Esophagus (tissue), 2 donors: Measurements from ENCODE around the gene COL8A1. TPM values are rescaled to one million over a fixed set of nuclear protein-coding genes. Genes with fewer than 3 reads are reported as not detected.

Experiments
- H3K27ac ChIP-seq, 2 donors: one replicate each; pipeline ENCODE4 v1.5.1; 2013; ENCODE audit warnings: low read depth in 2 of 2, mild to moderate bottlenecking in 2 of 2, inconsistent platforms in 1 of 2, low read length in 1 of 2, moderate library complexity in 1 of 2
- H3K27me3 ChIP-seq, 2 donors: one replicate each; pipeline ENCODE4 v1.6.1; 2013; ENCODE audit warnings: low read length in 2 of 2, control low read depth in 1 of 2, mild to moderate bottlenecking in 1 of 2; ENCODE audit not compliant: insufficient read depth in 2 of 2, control insufficient read depth in 1 of 2
- H3K36me3 ChIP-seq, 2 donors: one replicate each; pipeline ENCODE4 v1.6.1; 2013; ENCODE audit warnings: low read length in 1 of 2; ENCODE audit not compliant: control insufficient read depth in 2 of 2, insufficient read depth in 2 of 2
- H3K4me1 ChIP-seq, 2 donors: one replicate each; pipeline ENCODE4 v1.6.1; 2013; ENCODE audit warnings: low read length in 1 of 2; ENCODE audit not compliant: control insufficient read depth in 2 of 2, insufficient read depth in 2 of 2
- H3K4me3 ChIP-seq, 2 donors: one replicate each; pipeline ENCODE4 v1.5.1; 2013; ENCODE audit warnings: low read length in 2 of 2, mild to moderate bottlenecking in 2 of 2, low read depth in 1 of 2, moderate library complexity in 1 of 2
- H3K9me3 ChIP-seq, 2 donors: one replicate each; pipeline ENCODE4 v1.6.1; 2013; ENCODE audit warnings: mild to moderate bottlenecking in 2 of 2, low read depth in 1 of 2, low read length in 1 of 2, moderate library complexity in 1 of 2; ENCODE audit not compliant: control insufficient read depth in 2 of 2, insufficient read depth in 1 of 2
- WGBS, 2 donors: extraction: QIAGEN DNeasy Blood & Tissue Kit; methylation state at CpG; one replicate each; pipeline ENCODE4 v1.1.7; 2013; 5-methylcytosine and 5-hydroxymethylcytosine counted together
- polyA plus RNA-seq, 2 donors: library from polyadenylated mRNA; stranded (reverse); fragments of 200-250 nt; gene quantifications; one replicate each; pipeline ENCODE4 v1.2.3, GENCODE V29; 2013
- donor health status: healthy with polysubstance abuse.
- donor health status: Bipolar disorder and iron deficiency.

The COL8A1 gene
- polyA plus RNA-seq, 2 donors, result 0.84 to 1.4 TPM

- H3K4me3 ChIP-seq, result no peak overlapping the region
- H3K27me3 ChIP-seq, result no peaks in the 10 kb centered on the region
- no peaks in the 10 kb centered on the region for H3K36me3 ChIP-seq
- 93 to 96% methylated on average over 2 of the region's 2 CpGs for WGBS, 2 donors
- H3K4me1 ChIP-seq, result no peaks in the 10 kb centered on the region
- no peaks in the 10 kb centered on the region for H3K9me3 ChIP-seq
- H3K27ac ChIP-seq, result no peak overlapping the region
These were observed 13.7 kb upstream of the COL8A1 start for GRCh38 chr3:99624496-99625236.

- Histone ChIP-seq H3K36me3 (no peaks in the 10 kb centered on the region), H3K4me1 (no peaks in the 10 kb centered on the region), H3K4me3 (no peak overlapping the region), H3K27me3 (no peaks in the 10 kb centered on the region), H3K9me3 (no peaks in the 10 kb centered on the region), H3K27ac (no peak overlapping the region)
- 65 to 88% methylated on average over 2 of the region's 2 CpGs for WGBS, 2 donors
These were observed 13.2 kb upstream of the COL8A1 start for GRCh38 chr3:99625237-99625622.

- Histone ChIP-seq H3K4me3 (no peak overlapping the region), H3K27ac (no peak overlapping the region), H3K36me3 (no peaks in the 10 kb centered on the region), H3K9me3 (no peaks in the 10 kb centered on the region), H3K4me1 (no peaks in the 10 kb centered on the region), H3K27me3 (no peaks in the 10 kb centered on the region)
- 51 to 56% methylated on average over 4 of the region's 4 CpGs for WGBS, 2 donors
These were observed 12.6 kb upstream of the COL8A1 start for GRCh38 chr3:99625643-99626416.

DNA sequence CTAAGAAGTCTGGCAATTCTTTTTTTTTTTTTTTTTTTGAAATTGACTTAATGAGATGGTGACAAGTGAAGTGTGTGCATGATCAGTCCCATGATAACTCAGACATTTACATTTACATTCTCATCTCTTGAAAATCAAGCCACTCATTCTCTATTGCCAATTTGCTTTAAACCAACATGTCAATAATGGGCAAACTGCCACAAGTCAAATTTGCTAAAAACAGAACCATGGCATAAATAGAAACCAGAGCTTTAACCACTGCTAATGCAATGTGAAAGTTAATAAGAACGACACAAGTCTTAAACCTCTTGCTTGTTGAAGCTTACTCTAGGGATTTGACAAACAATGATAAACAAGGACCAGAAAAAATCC is 12.0 kb upstream of the COL8A1 start:
- 50 to 64% methylated on average over 1 of the region's 1 CpG for WGBS, 2 donors

DNA sequence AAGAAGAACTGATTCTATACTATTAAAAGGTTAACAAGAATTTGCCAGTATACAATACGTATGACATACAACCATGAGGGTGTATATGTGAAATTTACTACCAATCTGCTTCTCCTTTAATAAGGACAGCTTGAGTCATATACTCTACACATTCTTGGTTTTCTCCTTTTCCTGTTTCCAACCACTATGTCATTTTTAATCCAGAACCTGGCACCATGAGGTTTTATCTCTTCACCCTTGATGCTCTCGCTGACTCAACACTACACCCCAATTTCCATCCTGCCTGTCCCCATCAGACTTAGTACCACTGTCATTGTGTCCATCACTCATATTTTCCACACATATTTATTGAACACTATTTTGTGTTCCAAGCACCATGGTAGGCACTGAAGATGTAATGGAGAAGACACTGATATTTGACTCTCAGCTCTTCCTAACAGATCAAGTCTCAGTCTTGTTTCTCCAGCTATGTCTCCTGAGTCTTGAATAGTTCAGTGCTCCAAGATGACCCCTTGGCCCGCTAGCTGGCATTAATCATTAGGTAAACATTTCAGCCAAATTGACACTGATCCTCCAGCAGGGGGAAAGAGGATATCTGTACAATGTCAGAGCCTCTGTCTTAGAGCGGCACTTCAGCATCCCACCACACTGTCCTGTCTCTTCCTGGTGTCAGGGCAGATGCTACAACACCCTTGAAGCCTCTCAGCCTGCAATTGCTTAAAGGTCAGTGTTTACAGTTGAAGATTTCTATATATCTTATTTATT is 11.2 kb upstream of the COL8A1 start:
- 60 to 65% methylated on average over 4 of the region's 4 CpGs for WGBS, 2 donors
- Histone ChIP-seq H3K4me3 (no peak overlapping the region), H3K27ac (no peak overlapping the region), H3K27me3 (no peaks in the 10 kb centered on the region), H3K9me3 (no peaks in the 10 kb centered on the region), H3K36me3 (no peaks in the 10 kb centered on the region), H3K4me1 (no peaks in the 10 kb centered on the region)

More for the DNA sequence above, 12.0 kb upstream of the COL8A1 start:
- Histone ChIP-seq H3K4me1 (no peaks in the 10 kb centered on the region), H3K27me3 (no peaks in the 10 kb centered on the region), H3K36me3 (no peaks in the 10 kb centered on the region), H3K9me3 (no peaks in the 10 kb centered on the region), H3K4me3 (no peak overlapping the region), H3K27ac (no peak overlapping the region)

GRCh38 chr3:99630815-99631214 is 7.6 kb upstream of the COL8A1 start:
- no peak overlapping the region for H3K4me3 ChIP-seq
- no peaks in the 10 kb centered on the region for H3K4me1 ChIP-seq
- 46 to 50% methylated on average over 1 of the region's 1 CpG for WGBS, 2 donors
- no peaks in the 10 kb centered on the region for H3K27me3 ChIP-seq
- H3K27ac ChIP-seq, result no peak overlapping the region
- H3K36me3 ChIP-seq, result no peaks in the 10 kb centered on the region
- no peaks in the 10 kb centered on the region for H3K9me3 ChIP-seq

- WGBS, 2 donors, result 64% methylated on average over 7 of the region's 7 CpGs
- Histone ChIP-seq H3K27me3 (no peaks in the 10 kb centered on the region), H3K4me1 (peaks cover 0 to 2% of the 10 kb centered on the region in 2 donors), H3K27ac (no peak overlapping the region), H3K4me3 (no peak overlapping the region), H3K9me3 (no peaks in the 10 kb centered on the region), H3K36me3 (no peaks in the 10 kb centered on the region)
These were observed 4.4 kb upstream of the COL8A1 start for GRCh38 chr3:99633887-99634558.

DNA sequence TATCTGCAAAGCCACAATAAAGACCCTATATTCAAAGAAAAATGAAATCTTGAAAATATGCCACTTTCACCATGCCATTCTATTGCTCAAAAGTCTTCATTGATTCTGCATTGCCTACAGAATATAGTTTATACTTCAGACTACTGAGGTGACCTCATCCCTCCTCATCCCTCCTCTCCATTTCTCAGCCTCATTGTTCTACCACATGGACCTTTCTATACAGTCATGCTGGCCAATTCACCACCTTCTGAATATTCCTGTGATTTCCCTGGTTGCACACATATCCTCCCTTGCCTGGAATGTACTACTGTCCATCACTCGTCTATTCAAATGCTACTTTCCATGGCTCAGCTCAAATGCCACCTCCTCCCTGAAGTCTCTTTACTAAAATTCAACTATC is 3.5 kb upstream of the COL8A1 start:
- no peak overlapping the region for H3K27ac ChIP-seq
- no peak overlapping the region for H3K4me3 ChIP-seq
- no peaks in the 10 kb centered on the region for H3K36me3 ChIP-seq
- peaks cover 0 to 2% of the 10 kb centered on the region in 2 donors for H3K4me1 ChIP-seq
- 84 to 85% methylated on average over 1 of the region's 1 CpG for WGBS, 2 donors
- H3K9me3 ChIP-seq, result no peaks in the 10 kb centered on the region
- H3K27me3 ChIP-seq, result no peaks in the 10 kb centered on the region

GRCh38 chr3:99635348-99635747 is 3.0 kb upstream of the COL8A1 start:
- Histone ChIP-seq H3K4me1 (peaks cover 0 to 2% of the 10 kb centered on the region in 2 donors), H3K9me3 (no peaks in the 10 kb centered on the region), H3K4me3 (no peak overlapping the region), H3K36me3 (no peaks in the 10 kb centered on the region), H3K27ac (no peak overlapping the region), H3K27me3 (no peaks in the 10 kb centered on the region)
- WGBS, 2 donors, result 77 to 85% methylated on average over 1 of the region's 1 CpG
